ENCODE data around the gene STXBP6.

The STXBP6 gene

GRCh38 chr14:24831677-24832076 is 218.3 kb downstream of the STXBP6 start:
- DNase-seq (ENCODE audit: low read depth in 2 of 2) = no peak

GRCh38 chr14:24829862-24830261 is 220.1 kb downstream of the STXBP6 start:
- DNase-seq (ENCODE audit: low read depth in 2 of 2) = no peak

- DNase-seq (ENCODE audit: low read depth in 2 of 2) = no peak
Observed at GRCh38 chr14:24828486-24828885, 221.5 kb downstream of the STXBP6 start.

- DNase-seq (ENCODE audit: low read depth in 2 of 2) = no peak
Observed at GRCh38 chr14:24826390-24826789, 223.6 kb downstream of the STXBP6 start.

GRCh38 chr14:24820616-24821015 is 229.3 kb downstream of the STXBP6 start:
- DNase-seq (ENCODE audit: low read depth in 2 of 2) = no peak

GRCh38 chr14:24818823-24819341 is 231.1 kb downstream of the STXBP6 start:
- no peak for DNase-seq (ENCODE audit: low read depth in 2 of 2)

GRCh38 chr14:24818058-24818822 is 231.7 kb downstream of the STXBP6 start:
- no peak for DNase-seq (ENCODE audit: low read depth in 2 of 2)

- no peak for DNase-seq (ENCODE audit: low read depth in 2 of 2)
Observed at GRCh38 chr14:24817212-24818057, 232.5 kb downstream of the STXBP6 start.

- DNase-seq (ENCODE audit: low read depth in 2 of 2) = no peak
Observed at GRCh38 chr14:24816929-24817211, 233.1 kb downstream of the STXBP6 start.

GRCh38 chr14:24816011-24816928 is 233.7 kb downstream of the STXBP6 start:
- DNase-seq (ENCODE audit: low read depth in 2 of 2) = no peak

GRCh38 chr14:24815543-24815942 is 234.4 kb downstream of the STXBP6 start:
- DNase-seq (ENCODE audit: low read depth in 2 of 2) = no peak

- DNase-seq (ENCODE audit: low read depth in 2 of 2) = no peak
Observed at GRCh38 chr14:24814944-24815343, 235.0 kb downstream of the STXBP6 start.

- no peak for DNase-seq (ENCODE audit: low read depth in 2 of 2)
Observed at GRCh38 chr14:24814346-24814745, 235.6 kb downstream of the STXBP6 start.

- no peak for DNase-seq (ENCODE audit: low read depth in 2 of 2)
Observed at GRCh38 chr14:24813819-24814259, 236.1 kb downstream of the STXBP6 start.

- DNase-seq (ENCODE audit: low read depth in 2 of 2) = no peak
Observed at GRCh38 chr14:24813089-24813815, 236.7 kb downstream of the STXBP6 start.

GRCh38 chr14:24809135-24809534 is 240.8 kb downstream of the STXBP6 start:
- no peak for DNase-seq (ENCODE audit: low read depth in 2 of 2)

GRCh38 chr14:24808412-24808811 is 241.5 kb downstream of the STXBP6 start:
- no peak for DNase-seq (ENCODE audit: low read depth in 2 of 2)

GRCh38 chr14:24806061-24806678 is 243.8 kb downstream of the STXBP6 start:
- no peak for DNase-seq (ENCODE audit: low read depth in 2 of 2)

- no peak for DNase-seq (ENCODE audit: low read depth in 2 of 2)
Observed at GRCh38 chr14:24804552-24805212, 245.3 kb downstream of the STXBP6 start.

GRCh38 chr14:24803933-24804494 is 245.9 kb downstream of the STXBP6 start:
- DNase-seq (ENCODE audit: low read depth in 2 of 2) = no peak
